HepG2 (cell line): ENCODE data around the gene IYD. TPM values are rescaled to one million over a fixed set of nuclear protein-coding genes. Genes with fewer than 3 reads are reported as not detected.

ENCODE experiments used
- ATAC-seq: fragments of 200-7000 bp; cut with Tn5 transposase; 3 replicates; pipeline ENCODE4 v1.9.1; 2020; ENCODE audit warnings: mild to moderate bottlenecking, moderate library complexity
- BruUV-seq: library from RNA; stranded (reverse); fragments of 400-500 nt; replicated peaks from 2 replicates; lab custom pipeline; 2021; lab: Mats Ljungman, UMichigan
- CTCF ChIA-PET: fragments of 300-600 bp; formaldehyde crosslinking; extraction: SDS; loops from one replicate; lab custom pipeline; 2021; ENCODE audit warnings: low total read pairs, inconsistent platforms, low intra/inter-chr PET ratio; lab: Yijun Ruan, JAX
- POLR2A ChIA-PET: fragments of 350-600 bp; sonication (Branson Sonifier 250); formaldehyde crosslinking; loops from one replicate; lab custom pipeline; 2020; ENCODE audit warnings: antibody characterized with exemption, inconsistent platforms; lab: Yijun Ruan, JAX
- DNase-seq: peaks from one replicate; pipeline ENCODE4 v3.0.0-alpha.2; 2015; ENCODE audit warnings: low spot score
- FAIRE-seq: peaks from 3 replicates; lab custom pipeline; 2011; peaks lifted over from hg19 to GRCh38; lab: Jason Lieb, UNC
- H2AFZ ChIP-seq: one replicate; pipeline ENCODE4 v1.6.1; 2011; ENCODE audit warnings: low read length, inconsistent platforms
- H3K27ac ChIP-seq: fragments of 300-600 bp; 3 replicates; pipeline ENCODE4 v1.8.0; 2011; ENCODE audit warnings: mixed run types, mild to moderate bottlenecking, mixed read lengths, low read length, inconsistent platforms; ENCODE audit not compliant: insufficient read depth; ENCODE audit errors: extremely low read length
- H3K27me3 ChIP-seq, 2 experiments: fragments of 200-600 bp in 1 of 2; 2 replicates in 1 of 2; 3 replicates in 1 of 2; pipeline versions ENCODE4 v1.6.0 to v1.8.0; 2011; ENCODE audit warnings: low read length in 2 of 2, mild to moderate bottlenecking in 2 of 2, moderate library complexity in 2 of 2, inconsistent platforms in 1 of 2; ENCODE audit not compliant: insufficient read depth in 2 of 2, control insufficient read depth in 1 of 2
- H3K36me3 ChIP-seq, 2 experiments: fragments of 200-600 bp in 1 of 2; replicated peaks in 1 of 2; 2 replicates in 1 of 2; 3 replicates in 1 of 2; pipeline versions ENCODE4 v1.5.1 to v1.8.0; 2011; ENCODE audit warnings: low read length in 2 of 2, inconsistent platforms in 1 of 2; ENCODE audit not compliant: insufficient read depth in 2 of 2, control insufficient read depth in 1 of 2
- H3K4me1 ChIP-seq: 2 replicates; pipeline ENCODE4 v1.5.1; 2012; ENCODE audit warnings: low read length, inconsistent platforms; ENCODE audit not compliant: insufficient read depth
- H3K4me2 ChIP-seq: 2 replicates; pipeline ENCODE4 v1.6.0; 2011; ENCODE audit warnings: low read depth, low read length, inconsistent platforms
- H3K4me3 ChIP-seq, 3 experiments: fragments of 200-600 bp in 1 of 3; sonication (generic), shearing (Covaris generic) in 1 of 3; replicated peaks in 1 of 3; 2 replicates each; pipeline ENCODE4 v1.5.1; 2011 to 2016; ENCODE audit warnings: low read length in 3 of 3, inconsistent platforms in 2 of 3, low read depth in 2 of 3, mild to moderate bottlenecking in 2 of 3, control low read depth in 1 of 3, mixed read lengths in 1 of 3; ENCODE audit not compliant: insufficient read depth in 1 of 3
- H3K79me2 ChIP-seq: one replicate; pipeline ENCODE4 v1.6.1; 2011; ENCODE audit warnings: low read length, inconsistent platforms; ENCODE audit not compliant: insufficient read depth
- H3K9ac ChIP-seq: 2 replicates; pipeline ENCODE4 v1.6.0; 2011; ENCODE audit warnings: mild to moderate bottlenecking, low read depth, low read length, inconsistent platforms; ENCODE audit not compliant: insufficient read depth
- H3K9me3 ChIP-seq: 2 replicates; pipeline ENCODE4 v1.5.1; 2012; ENCODE audit warnings: mild to moderate bottlenecking, low read length
- H4K20me1 ChIP-seq: 2 replicates; pipeline ENCODE4 v1.6.0; 2011; ENCODE audit warnings: inconsistent platforms, mild to moderate bottlenecking, low read length, moderate library complexity; ENCODE audit not compliant: insufficient read depth
- BHLHE40 ChIP-seq: IDR thresholded peaks from 2 replicates; pipeline ENCODE4 v1.6.1; 2011; ENCODE audit warnings: low read length, improper control_type of control experiment
- HOMEZ ChIP-seq: IDR thresholded peaks from 2 replicates; pipeline ENCODE4 v1.6.1; 2016; ENCODE audit warnings: low read depth
- KMT2A ChIP-seq: sonication (generic); formaldehyde crosslinking; IDR thresholded peaks from 2 replicates; pipeline ENCODE4 v1.4.0; 2020; ENCODE audit warnings: missing genetic modification reagents
- SP5 ChIP-seq: IDR thresholded peaks from 2 replicates; pipeline ENCODE4 v1.6.1; 2016; ENCODE audit warnings: low read depth, borderline replicate concordance
- ZFP37 ChIP-seq: sonication (generic); formaldehyde crosslinking; IDR thresholded peaks from 2 replicates; pipeline ENCODE4 v1.4.0; 2020; ENCODE audit warnings: missing genetic modification reagents, borderline replicate concordance
- ZNF18 ChIP-seq: sonication (generic); formaldehyde crosslinking; IDR thresholded peaks from 2 replicates; pipeline ENCODE4 v1.8.0; 2022; ENCODE audit warnings: mild to moderate bottlenecking, missing genetic modification reagents; ENCODE audit not compliant: insufficient replicate concordance
- ZNF280D ChIP-seq: sonication (generic); formaldehyde crosslinking; IDR thresholded peaks from 2 replicates; pipeline ENCODE4 v1.5.1; 2020; ENCODE audit warnings: mild to moderate bottlenecking, missing genetic modification reagents
- ZNF331 ChIP-seq: sonication (generic); formaldehyde crosslinking; IDR thresholded peaks from 2 replicates; pipeline ENCODE4 v1.4.0; 2020; ENCODE audit warnings: missing genetic modification reagents
- in situ Hi-C: cut with HindIII; loops from 2 replicates; pipeline ENCODE4 v1.10.0; 2017; ENCODE audit warnings: low pct_unique_long_range_greater_than_20kb; ENCODE audit not compliant: extremely low pct_ligation_motif_present
- intact Hi-C: fragments of 100-400 bp; cut with micrococcal nuclease; formaldehyde crosslinking; loops from one replicate; pipeline ENCODE4 v1.10.0; 2022; ENCODE audit not compliant: unreplicated experiment
- polyA plus RNA-seq, 8 experiments: library from polyadenylated mRNA; depleted of rRNA in 3 of 8; stranded (reverse) in 7 of 8; unstranded in 1 of 8; fragments of >200 nt; fragmentation: Illumina TruSeq in 4 of 8; extraction: Trizol in 4 of 8; gene quantifications; 2 replicates each; pipeline versions ENCODE4 v1.2.1 to v1.2.3, GENCODE V29; 2011 to 2016; ENCODE audit warnings: low read depth in 4 of 8, missing spikeins in 1 of 8, mixed read lengths in 1 of 8; ENCODE audit not compliant: insufficient read depth in 1 of 8
- total RNA-seq, 5 experiments: library from RNA; depleted of rRNA; stranded (reverse); fragments of >200 nt; fragmentation: Illumina TruSeq; extraction: Trizol; gene quantifications; 2 replicates each; pipeline ENCODE4 v1.2.3, GENCODE V29; 2016; ENCODE audit warnings: low read depth in 1 of 5
- TF ChIP-seq, protein P1 (sequence below): sonication (generic); formaldehyde crosslinking; IDR thresholded peaks from 2 replicates; pipeline ENCODE4 v1.8.1; 2023; ENCODE audit warnings: mild to moderate bottlenecking, missing genetic modification reagents
- TF ChIP-seq, protein P2 (sequence below): IDR thresholded peaks from 2 replicates; pipeline ENCODE4 v1.6.1; 2016; ENCODE audit warnings: missing compliant biosample characterization, missing genetic modification reagents, borderline replicate concordance
- TF ChIP-seq, protein P3 (sequence below): sonication (generic); formaldehyde crosslinking; IDR thresholded peaks from 2 replicates; pipeline ENCODE4 v1.9.0; 2021; ENCODE audit warnings: missing genetic modification reagents, mild to moderate bottlenecking, borderline replicate concordance

Gene IYD
- total and polyA plus RNA-seq, 2 of the 13 experiments (the other 11 are each of a cell fraction or from before 2014, with no cell fraction given) = 0.01 to 0.46 TPM

DNA sequence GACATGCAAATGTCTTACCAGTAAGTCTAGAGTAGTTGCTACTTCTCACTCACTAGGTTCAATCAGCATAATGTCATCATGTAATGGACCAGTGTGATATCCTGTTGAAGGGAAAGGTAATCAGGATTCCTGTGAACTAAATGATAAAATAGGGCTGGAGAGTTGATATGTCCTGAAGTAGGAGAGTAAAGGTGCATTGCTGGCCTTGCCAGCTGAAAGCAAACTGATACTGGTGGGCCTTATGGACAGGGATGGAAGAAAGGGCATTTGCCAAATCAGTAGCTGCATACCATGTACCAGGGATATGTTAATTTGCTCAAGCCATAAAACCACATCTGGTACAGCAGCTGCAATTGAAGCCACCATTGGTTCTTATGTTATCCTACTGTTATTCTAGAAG lies 37.5 kb upstream of the IYD start:
- in situ Hi-C loops = no loop called here
- Histone ChIP-seq H3K4me1 (no peaks in the 10 kb centered on the region), H3K27me3 (no peaks in the 10 kb centered on the region), H4K20me1 (no peaks in the 10 kb centered on the region), H3K9ac (no peak overlapping the region), H3K4me2 (no peak overlapping the region), H3K36me3 (no peaks in the 10 kb centered on the region), H3K27ac (no peak overlapping the region), H3K79me2 (no peaks in the 10 kb centered on the region), H3K4me3 (no peak overlapping the region), H3K9me3 (no peaks in the 10 kb centered on the region), H2AFZ (no peak overlapping the region)
- DNase-seq (no peak), ATAC-seq (no peak), FAIRE-seq (no peak)
- POLR2A ChIA-PET = no interaction called here
- intact Hi-C loops = no loop called here
- BruUV-seq = no TSS peak
- TF ChIP-seq ZNF331 (no peak), BHLHE40 (no peak), HOMEZ (no peak), ZNF18 (CRISPR knock-in tag) (no peak), ZNF280D (CRISPR knock-in tag) (no peak), SP5 (CRISPR knock-in tag) (no peak), KMT2A (CRISPR knock-in tag) (no peak), ZFP37 (no peak)
- TF ChIP-seq, protein P1, sequence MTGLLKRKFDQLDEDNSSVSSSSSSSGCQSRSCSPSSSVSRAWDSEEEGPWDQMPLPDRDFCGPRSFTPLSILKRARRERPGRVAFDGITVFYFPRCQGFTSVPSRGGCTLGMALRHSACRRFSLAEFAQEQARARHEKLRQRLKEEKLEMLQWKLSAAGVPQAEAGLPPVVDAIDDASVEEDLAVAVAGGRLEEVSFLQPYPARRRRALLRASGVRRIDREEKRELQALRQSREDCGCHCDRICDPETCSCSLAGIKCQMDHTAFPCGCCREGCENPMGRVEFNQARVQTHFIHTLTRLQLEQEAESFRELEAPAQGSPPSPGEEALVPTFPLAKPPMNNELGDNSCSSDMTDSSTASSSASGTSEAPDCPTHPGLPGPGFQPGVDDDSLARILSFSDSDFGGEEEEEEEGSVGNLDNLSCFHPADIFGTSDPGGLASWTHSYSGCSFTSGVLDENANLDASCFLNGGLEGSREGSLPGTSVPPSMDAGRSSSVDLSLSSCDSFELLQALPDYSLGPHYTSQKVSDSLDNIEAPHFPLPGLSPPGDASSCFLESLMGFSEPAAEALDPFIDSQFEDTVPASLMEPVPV (CRISPR knock-in tag) = no peak
- TF ChIP-seq, protein P2, sequence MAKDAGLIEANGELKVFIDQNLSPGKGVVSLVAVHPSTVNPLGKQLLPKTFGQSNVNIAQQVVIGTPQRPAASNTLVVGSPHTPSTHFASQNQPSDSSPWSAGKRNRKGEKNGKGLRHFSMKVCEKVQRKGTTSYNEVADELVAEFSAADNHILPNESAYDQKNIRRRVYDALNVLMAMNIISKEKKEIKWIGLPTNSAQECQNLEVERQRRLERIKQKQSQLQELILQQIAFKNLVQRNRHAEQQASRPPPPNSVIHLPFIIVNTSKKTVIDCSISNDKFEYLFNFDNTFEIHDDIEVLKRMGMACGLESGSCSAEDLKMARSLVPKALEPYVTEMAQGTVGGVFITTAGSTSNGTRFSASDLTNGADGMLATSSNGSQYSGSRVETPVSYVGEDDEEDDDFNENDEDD (CRISPR knock-in tag) = no peak
- TF ChIP-seq, protein P3, sequence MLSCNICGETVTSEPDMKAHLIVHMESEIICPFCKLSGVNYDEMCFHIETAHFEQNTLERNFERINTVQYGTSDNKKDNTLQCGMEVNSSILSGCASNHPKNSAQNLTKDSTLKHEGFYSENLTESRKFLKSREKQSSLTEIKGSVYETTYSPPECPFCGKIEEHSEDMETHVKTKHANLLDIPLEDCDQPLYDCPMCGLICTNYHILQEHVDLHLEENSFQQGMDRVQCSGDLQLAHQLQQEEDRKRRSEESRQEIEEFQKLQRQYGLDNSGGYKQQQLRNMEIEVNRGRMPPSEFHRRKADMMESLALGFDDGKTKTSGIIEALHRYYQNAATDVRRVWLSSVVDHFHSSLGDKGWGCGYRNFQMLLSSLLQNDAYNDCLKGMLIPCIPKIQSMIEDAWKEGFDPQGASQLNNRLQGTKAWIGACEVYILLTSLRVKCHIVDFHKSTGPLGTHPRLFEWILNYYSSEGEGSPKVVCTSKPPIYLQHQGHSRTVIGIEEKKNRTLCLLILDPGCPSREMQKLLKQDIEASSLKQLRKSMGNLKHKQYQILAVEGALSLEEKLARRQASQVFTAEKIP = no peak
- CTCF ChIA-PET = no interaction called here
